GM10266 (cell line): Measurements from ENCODE around the gene DDT.
"Not testable (repeated sequence)": the region's sequence is repeated elsewhere in the genome, so short reads cannot be mapped to it uniquely, and the experiment has no call there.

ENCODE experiments used
- DNase-seq: peaks from one replicate; pipeline ENCODE4 v3.0.0; 2012; ENCODE audit errors: extremely low spot score
- TF ChIP-seq, protein P1 (sequence below): IDR thresholded peaks from 2 replicates; pipeline ENCODE4 v1.5.1; 2012; ENCODE audit warnings: mild to moderate bottlenecking, low read depth; ENCODE audit not compliant: control insufficient read depth, insufficient read depth; ENCODE audit errors: missing control alignments

Gene DDT

DNA sequence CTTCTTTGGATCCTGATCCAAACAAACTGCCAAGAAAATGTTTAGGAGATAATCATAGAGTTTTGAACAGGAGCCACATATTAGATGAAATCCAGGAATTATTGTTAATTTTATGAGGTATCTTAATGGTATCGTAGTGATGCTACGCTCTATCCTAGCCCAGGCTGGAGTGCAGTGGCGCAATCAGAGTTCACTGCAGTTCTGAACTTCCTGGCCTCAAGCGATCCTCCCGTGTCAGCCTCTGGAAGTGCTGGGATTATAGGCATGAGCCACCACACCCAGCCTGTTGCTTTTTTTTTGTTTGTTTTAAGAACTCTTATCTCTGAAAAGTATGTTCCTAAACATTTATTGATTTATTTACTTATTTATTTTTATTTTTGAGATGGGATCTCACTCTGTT lies 28.6 kb upstream of the DDT start:
- TF ChIP-seq, protein P1, sequence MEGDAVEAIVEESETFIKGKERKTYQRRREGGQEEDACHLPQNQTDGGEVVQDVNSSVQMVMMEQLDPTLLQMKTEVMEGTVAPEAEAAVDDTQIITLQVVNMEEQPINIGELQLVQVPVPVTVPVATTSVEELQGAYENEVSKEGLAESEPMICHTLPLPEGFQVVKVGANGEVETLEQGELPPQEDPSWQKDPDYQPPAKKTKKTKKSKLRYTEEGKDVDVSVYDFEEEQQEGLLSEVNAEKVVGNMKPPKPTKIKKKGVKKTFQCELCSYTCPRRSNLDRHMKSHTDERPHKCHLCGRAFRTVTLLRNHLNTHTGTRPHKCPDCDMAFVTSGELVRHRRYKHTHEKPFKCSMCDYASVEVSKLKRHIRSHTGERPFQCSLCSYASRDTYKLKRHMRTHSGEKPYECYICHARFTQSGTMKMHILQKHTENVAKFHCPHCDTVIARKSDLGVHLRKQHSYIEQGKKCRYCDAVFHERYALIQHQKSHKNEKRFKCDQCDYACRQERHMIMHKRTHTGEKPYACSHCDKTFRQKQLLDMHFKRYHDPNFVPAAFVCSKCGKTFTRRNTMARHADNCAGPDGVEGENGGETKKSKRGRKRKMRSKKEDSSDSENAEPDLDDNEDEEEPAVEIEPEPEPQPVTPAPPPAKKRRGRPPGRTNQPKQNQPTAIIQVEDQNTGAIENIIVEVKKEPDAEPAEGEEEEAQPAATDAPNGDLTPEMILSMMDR, result no peak
- no peak for DNase-seq

DNA sequence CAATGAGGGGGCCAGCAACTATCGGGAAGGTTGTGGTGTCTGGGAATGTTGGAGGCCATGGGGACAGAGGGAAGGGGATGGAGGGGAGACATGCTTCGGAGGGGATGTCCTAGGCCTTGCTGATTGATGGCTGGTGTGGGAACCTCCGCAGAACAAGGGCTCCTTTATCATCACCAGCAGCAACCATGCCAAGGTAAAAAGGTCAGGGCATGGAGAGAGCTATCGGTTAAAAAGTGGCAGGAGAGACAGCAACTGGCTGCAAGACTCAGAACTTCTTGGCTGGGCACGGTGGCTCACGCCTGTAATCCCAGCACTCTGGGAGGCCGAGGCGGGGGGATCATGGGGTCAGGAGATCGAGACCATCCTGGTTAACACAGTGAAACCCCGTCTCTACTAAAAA lies 28.0 kb upstream of the DDT start:
- TF ChIP-seq, protein P1, result no peak
- DNase-seq, result no peak

DNA sequence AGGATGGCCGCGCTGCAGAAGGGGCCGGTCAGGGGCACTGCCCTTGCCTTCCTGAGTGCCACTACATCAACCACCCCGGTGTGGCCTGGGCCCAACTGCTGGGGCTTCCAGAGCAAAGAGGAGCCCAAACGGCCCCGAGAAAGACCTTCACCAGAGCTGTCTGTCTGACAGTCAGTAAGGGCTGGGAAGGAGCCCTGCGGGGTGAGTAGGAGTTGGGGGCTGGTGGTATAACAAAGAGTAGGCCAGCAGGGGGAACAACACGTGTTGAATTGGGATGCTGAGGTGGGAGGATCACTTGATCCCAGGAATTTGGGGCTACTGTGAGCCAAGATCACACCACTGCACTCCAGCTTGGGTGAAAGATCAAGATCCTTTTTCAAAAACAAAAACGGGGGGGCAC lies 27.1 kb upstream of the DDT start:
- no peak for DNase-seq
- TF ChIP-seq, protein P1, result no peak

DNA sequence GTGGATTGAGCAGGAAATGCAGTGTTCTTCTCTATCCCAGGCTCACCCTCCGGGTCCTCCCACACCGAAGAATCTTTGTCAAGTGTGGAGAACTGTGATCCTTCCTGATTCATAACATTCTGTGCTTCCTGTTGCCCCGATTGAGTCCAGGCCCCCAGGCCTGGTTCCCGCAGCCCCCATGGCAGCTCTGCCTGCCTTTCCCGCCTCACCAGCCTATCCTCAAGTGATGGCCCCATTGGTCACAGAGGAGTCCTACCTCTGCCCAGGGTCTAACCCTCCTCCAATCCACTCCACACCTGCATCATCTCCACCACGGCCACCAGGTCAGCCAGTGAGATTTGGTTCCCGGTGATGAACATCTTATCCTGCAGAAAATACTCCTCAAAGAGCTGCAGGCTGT lies 25.5 kb upstream of the DDT start:
- DNase-seq, result not testable (repeated sequence)

DNA sequence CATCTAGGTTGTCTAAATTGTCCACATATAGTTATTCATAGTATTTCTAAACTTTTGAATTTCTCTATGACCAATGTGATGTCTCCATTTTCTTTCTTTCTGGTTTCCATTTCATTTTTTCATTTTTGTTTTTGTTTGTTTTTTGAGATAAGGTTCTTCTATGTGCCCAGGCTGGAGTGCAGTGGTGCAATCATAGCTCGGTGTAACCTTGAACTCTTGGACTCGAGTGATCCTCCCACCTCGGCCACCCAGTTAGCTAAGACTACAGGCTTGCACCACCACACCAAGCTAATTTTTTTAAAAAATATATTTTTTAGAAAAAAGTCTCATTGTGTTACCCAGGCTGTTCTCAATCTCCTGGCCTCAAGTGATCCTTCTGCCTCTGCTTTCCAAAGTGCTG lies 22.9 kb upstream of the DDT start:
- TF ChIP-seq, protein P1, result no peak
- no peak for DNase-seq

DNA sequence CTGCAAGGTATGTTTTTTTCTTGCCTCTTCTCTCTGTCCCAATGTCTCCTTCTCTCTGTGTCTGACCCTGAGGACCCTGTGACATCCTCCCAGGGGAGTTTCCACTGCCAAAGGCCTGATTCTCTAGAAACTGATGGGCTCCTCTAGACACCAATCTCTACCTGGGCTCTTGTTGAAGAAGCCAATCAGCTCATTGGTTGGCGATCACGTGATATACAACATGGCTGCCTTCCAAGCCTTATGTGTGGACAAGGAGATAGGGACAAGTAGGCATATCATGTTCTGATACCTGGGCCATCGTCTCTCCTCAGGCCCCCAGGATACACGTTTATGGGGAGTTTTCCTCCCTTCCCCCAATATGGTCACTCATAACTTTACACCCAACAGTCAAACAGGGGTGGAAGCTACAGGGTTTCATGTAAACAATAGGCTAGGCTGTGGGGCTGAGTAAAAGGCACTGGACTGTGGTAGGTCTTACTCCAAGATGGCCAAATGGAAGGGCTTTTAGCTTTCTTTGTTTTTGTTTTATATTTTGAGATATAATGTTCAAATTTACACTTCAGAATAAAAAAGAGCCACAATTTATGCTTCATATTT lies 19.4 kb upstream of the DDT start:
- DNase-seq, result not testable (repeated sequence)

DNA sequence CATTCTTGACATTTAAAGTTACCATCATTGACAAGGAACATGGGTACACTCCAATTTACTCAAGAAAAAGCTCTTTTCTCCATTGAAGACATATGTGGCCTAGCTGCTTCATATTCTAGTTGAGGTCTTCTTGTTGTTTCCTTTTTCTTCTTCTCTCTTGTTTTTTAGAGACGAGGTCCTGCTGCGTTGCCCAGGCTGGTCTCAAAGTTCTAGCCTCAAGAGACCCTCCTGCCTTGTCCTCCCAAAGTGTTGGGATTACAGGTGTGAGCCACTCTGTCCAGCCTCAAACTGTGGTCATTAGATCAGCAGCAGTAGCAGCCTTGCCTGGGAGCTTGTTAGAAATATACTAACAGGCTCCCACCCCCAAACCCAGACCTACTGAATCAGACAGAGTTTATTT lies 18.8 kb upstream of the DDT start:
- not testable (repeated sequence) for DNase-seq

DNA sequence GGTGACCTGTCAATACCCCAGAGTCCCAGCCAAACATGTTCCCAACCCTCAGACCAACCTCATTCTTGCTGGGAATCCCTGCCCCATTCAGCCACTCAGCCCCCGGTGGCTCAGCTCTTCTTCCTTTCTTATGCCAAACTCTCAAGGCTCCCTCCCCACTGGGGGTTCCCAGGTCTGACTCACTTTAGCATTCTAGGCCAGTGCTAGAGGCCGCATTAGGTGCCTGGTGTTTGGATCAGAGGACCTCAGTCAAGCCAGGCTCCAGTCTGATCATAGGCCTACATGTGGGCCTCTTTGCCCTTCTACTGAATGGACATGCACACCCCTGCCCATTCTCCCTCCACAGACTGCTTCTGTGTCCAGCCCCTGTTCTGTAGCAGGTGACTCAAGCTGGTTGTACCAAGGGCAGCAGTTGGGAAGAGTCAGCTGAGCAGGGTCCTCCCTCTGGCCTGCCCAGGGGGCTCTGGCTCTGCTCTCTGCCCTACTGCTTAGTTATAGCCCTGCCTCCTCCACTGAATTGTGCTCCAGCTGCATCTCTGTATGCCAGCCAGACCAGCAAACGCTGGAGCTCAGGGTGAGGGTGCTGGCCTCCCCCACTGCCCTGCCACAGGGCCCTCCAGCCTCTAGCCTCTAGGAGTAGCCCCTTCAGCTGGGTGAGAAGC lies 15.5 kb upstream of the DDT start:
- DNase-seq, result not testable (repeated sequence)

DNA sequence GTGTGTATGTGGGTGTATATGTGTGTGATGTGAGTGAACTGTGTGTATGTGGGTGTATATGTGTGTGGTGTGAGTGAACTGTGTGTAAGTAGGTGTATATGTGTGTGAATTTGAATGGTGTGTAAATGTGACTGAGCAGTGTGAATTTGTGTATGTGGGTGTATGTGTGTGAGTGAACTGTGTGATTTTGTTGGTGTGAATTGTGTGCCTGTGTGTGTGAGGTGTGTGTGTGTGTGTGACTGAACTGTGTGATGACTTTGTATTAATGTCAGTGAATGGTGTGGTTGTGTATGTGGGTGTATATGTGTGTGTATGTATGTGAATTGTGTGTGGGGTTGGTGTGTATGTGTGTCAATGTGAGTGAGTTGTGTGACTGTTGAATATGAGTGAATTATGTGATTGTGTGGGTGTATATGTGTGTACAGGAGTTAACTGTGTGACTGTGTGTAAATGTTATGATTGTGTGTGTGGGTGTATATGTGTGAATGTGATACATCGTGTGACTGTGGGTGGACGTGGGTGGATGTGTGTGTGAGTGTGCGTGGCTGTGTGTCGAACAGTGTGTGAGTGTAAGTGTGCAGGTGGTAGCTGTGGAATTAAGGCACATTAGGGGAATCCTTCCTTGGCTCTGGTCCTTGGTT lies 12.4 kb upstream of the DDT start:
- not testable (repeated sequence) for DNase-seq

DNA sequence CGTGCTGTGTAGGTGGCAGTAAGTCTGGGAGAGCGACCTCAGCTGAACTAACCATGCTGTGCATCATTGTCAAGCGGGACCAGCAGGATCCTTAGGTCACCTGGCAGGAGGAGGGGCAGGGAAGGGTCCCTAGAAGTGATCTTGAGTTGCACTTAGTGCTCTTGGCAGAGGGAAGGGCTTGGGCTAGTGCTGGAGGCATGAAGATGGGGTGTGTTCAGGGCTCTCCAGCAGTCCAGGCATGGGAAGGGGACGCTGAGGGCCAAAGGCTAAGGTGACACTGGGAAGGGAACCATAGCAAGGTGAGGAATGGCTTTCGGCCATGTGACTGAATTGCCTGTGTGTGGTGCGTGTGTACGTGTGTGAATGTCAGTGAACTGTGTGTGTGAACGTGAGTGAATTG lies 11.8 kb upstream of the DDT start:
- DNase-seq, result not testable (repeated sequence)

DNA sequence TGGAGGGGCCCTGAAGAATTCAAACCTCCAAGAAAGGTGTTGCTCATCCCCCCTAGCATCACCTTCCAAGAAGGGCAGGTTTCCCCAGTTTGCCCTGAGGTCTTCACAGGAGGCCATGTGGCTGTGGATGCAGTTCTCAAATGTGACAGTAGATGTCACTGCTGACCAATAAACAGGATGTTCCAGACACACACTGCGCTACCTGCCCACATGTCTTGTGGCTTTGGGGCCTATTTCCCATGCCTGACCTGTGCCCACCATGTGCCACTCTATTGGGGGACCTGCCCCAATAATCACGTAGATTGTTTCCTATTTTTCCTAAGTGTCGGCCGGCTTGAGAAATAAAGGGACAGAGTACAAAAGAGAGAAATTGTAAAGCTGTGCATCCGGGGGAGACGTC lies 10.2 kb upstream of the DDT start:
- TF ChIP-seq, protein P1, result peak; percentile 75
- DNase-seq, result no peak

DNA sequence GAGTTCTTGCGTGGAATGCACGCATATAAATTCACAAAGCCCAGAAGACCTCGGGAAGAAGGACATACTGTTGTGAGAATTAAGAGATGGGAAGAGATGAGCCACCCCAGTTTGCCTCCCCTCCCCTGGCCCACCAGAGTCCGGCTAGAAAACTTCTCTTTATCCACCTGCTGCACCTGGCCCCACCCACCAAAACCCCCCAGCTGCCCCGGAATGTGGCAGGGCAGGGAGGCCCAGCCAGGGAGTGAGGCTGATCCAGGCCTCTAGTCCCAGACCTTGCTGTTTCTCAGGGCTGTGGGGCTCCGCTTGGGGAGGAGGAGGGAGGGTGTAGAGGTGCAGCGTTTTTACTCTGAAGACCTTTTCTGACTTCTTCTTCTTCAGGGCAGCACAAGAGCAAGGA lies 6.3 kb upstream of the DDT start:
- not testable (repeated sequence) for DNase-seq

DNA sequence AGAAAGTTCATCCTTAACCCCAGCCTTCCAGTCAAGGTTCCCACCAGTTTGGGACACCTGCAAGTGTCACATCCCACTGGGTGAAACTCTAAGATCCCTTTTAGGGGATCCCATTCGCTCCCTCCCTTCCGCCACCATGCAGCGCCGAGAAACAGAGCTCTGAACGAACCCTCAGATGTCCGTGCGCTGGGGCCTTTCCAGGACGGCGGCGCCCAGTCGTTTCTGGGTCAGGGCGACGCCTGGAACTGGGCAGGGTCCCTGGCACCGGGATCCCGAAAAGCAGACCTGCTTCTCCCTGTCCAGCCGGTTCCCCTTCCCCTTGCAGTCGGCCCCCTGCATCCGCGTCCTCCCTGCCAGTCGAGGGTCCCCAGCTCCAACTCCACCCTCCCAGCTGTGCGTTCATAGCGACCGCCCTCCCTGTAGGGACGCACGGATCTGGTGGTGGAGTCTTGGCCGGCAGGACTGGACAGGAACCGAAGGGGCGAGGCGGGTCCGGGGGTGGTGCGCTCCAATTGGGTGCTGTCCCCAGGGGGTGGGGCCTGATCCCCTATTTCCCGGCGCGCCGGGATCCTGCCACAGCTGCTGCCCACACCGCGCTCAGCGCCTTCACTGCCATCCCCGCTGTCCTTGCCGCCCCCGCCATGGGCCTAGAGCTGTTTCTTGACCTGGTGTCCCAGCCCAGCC lies 5.5 kb upstream of the DDT start, which contains the start of gene GSTT2:
GSTT2 (plus strand) TSS at position 578 of the 684 bp plus-strand sequence.
- DNase-seq, result not testable (repeated sequence)

DNA sequence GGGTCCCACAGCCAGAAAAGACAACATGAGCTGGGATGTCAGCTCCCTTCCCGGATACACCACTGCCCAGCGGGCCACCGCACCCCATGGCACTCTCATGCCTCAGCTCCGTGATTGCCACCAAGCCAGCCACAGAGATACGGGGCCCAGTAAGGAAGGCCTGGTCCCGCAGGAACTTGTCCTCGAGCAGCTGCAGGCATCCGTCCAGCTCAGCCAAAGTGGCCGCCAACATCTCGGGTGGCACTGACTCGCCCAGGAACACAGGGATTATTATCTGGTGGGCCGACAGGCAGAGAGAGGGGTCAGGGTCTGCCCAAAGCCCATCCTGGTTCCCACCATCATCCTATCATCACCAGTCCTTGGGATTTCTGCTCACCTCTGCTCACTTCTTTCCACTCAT lies 3.1 kb upstream of the DDT start:
- DNase-seq, result not testable (repeated sequence)
